Stimulated activated CD8-positive, alpha-beta memory T cell treated with anti-CD3 and anti-CD28 coated beads, Interleukin-4, amount 100 ng/mL, for 24 hours (primary cell): ENCODE data around the gene KISS1.

Experiments
- DNase-seq: peaks from one replicate; pipeline ENCODE4 v3.0.0-alpha.2; 2020; ENCODE audit warnings: low read depth

KISS1 gene

GRCh38 chr1:204191456-204191855 lies 4.8 kb downstream of the KISS1 start:
- no peak for DNase-seq

GRCh38 chr1:204190212-204191211 lies 5.8 kb downstream of the KISS1 start:
- peak; percentile 7 for DNase-seq

GRCh38 chr1:204188959-204189639 lies 7.2 kb downstream of the KISS1 start:
- no peak for DNase-seq

GRCh38 chr1:204186597-204186996 lies 9.7 kb downstream of the KISS1 start:
- DNase-seq: no peak

- DNase-seq: no peak
Measured at GRCh38 chr1:204181116-204181515, 15.2 kb downstream of the KISS1 start.

- DNase-seq: no peak
Measured at GRCh38 chr1:204180133-204180532, 16.2 kb downstream of the KISS1 start.

GRCh38 chr1:204178487-204179281 lies 17.6 kb downstream of the KISS1 start:
- no peak for DNase-seq

- no peak for DNase-seq
Measured at GRCh38 chr1:204177133-204177532, 19.2 kb downstream of the KISS1 start.

GRCh38 chr1:204176049-204176448 lies 20.2 kb downstream of the KISS1 start:
- no peak for DNase-seq

GRCh38 chr1:204174958-204175357 lies 21.3 kb downstream of the KISS1 start:
- no peak for DNase-seq

- no peak for DNase-seq
Measured at GRCh38 chr1:204172404-204173029, 23.8 kb downstream of the KISS1 start.

- no peak for DNase-seq
Measured at GRCh38 chr1:204171751-204172178, 24.5 kb downstream of the KISS1 start.

GRCh38 chr1:204170494-204171155 lies 25.7 kb downstream of the KISS1 start:
- no peak for DNase-seq

GRCh38 chr1:204169858-204170257 lies 26.4 kb downstream of the KISS1 start:
- no peak for DNase-seq

- no peak for DNase-seq
Measured at GRCh38 chr1:204167730-204168129, 28.6 kb downstream of the KISS1 start.

- DNase-seq: no peak
Measured at GRCh38 chr1:204166219-204166618, 30.1 kb downstream of the KISS1 start, which contains the start of gene REN. Gene REN, minus strand, starts transcription at chr1:204166337. Its CDS starts 44 bp downstream, at chr1:204166293.

- peak; percentile 72 for DNase-seq
Measured at GRCh38 chr1:204162494-204163074, 33.7 kb downstream of the KISS1 start.

- no peak for DNase-seq
Measured at GRCh38 chr1:204161609-204162493, 34.4 kb downstream of the KISS1 start.

- DNase-seq: no peak
Measured at GRCh38 chr1:204157962-204158361, 38.3 kb downstream of the KISS1 start.

- no peak for DNase-seq
Measured at GRCh38 chr1:204155881-204156280, 40.4 kb downstream of the KISS1 start.
